GM21390 (cell line): ENCODE results near the gene DDR1.

Experiments used
- ATAC-seq: cut with Tn5 transposase; IDR thresholded peaks from one replicate; pipeline ENCODE4 v1.9.1; 2021; ENCODE audit not compliant: unreplicated experiment

Gene DDR1

DNA sequence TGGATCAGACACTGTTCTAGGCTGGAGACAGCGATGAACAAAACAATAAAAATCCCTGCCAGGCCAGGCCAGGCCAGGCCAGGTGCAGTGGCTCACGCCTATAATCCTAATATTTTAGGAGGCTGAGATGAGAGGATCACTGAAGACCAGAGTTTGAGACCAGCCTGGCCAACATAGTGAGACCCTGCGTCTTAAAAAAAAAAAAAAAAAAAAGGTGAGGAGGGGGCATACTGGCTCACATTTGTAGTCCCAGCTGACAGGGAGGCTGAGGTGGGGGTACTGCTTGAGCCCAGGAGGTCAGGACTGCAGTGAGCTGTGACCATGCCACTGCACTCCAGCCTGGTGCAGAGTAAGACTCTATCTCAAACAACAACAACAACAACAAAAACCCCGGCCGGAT lies 61.0 kb downstream of the DDR1 start:
- ATAC-seq: no peak

DNA sequence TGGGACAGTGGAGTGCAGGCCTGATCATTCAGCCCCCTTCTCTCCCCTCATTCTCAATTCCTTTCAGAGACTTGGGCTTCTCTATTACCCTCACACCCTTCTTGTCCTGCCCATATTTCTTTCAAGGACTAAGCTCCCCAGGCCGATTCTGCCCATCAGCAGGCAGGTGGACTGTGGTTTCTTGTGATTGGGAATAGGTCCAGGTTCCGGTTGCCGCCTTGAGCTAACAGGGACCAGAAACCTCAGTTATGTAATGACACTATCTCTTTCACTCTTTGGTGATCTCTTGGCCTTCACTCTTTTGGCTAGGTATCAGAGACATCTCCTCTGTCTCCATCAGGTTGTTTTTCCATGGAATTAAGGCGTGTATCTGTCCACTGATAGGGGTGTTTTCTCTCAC lies 62.9 kb downstream of the DDR1 start:
- ATAC-seq: no peak

DNA sequence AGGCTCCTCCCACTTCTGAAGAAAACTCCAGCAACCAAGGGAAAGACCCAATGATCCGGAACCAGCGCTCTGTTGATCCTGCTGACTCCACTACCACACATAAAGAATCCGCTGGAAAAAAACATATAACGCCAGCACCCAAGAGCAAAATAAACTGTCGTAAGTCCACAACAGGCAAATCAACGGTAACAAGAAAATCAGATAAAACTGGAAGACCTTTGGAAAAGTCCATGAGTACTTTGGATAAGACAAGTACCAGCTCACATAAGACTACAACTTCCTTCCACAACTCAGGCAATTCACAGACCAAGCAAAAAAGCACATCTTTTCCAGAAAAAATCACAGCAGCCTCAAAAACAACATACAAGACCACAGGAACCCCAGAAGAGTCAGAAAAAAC lies 64.5 kb downstream of the DDR1 start:
- no peak for ATAC-seq
